ENCODE data around the gene EPHA3. TPM values are rescaled to one million over a fixed set of nuclear protein-coding genes. Genes with fewer than 3 reads are reported as not detected.

The EPHA3 gene
- total and polyA plus RNA-seq, 2 donors (not counting 3 experiments of a cell fraction or from before 2014, with no cell fraction given) = not detected

DNA sequence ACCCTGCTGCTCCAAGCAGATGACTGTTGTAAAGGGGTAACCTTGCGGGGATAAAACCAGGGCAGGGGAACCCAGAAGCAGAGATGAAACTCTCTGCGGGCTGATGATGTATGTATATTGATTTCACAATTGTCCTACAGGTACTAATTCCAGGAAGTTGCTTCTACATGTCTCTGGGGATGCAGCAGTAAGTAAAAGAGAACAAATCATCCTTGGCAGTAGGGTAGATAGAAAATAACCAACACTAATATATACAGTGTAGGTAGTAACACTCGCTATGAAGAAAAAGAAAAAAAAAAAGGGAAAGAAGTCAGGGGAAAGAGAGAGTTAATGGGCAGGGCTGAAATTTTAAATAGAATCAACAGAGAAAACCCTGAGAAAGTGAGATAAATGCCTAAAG is 50.2 kb downstream of the EPHA3 start:
- H3K4me1 ChIP-seq (ENCODE audit: control insufficient read depth, extremely low read depth, insufficient read depth, low read length) = no peaks in the 10 kb centered on the region
- H3K9me1 ChIP-seq (replicated peaks; ENCODE audit: control insufficient read depth, extremely low read depth, insufficient read depth, low read length) = no peaks in the 10 kb centered on the region
- no peak overlapping the region for H3K27ac ChIP-seq (ENCODE audit: insufficient read depth, low read depth, low read length)
- intact Hi-C loops (cut with micrococcal nuclease) (no loop called here), dilution Hi-C loops (cut with MboI; ENCODE audit: extremely low pct_ligation_motif_present, low sequenced_read_pairs) (no loop called here)
- H3K4me3 ChIP-seq (replicated peaks in 1 of 3; ENCODE audit: insufficient read depth in 1 of 3, low read depth in 1 of 3, low read length in 3 of 3) = no peak overlapping the region
- ChIA-PET CTCF (no interaction called here), POLR2A (no interaction called here)
- H4K20me1 ChIP-seq (replicated peaks; ENCODE audit: control insufficient read depth, extremely low read depth, insufficient read depth, low read length) = no peaks in the 10 kb centered on the region
- no peaks in the 10 kb centered on the region for H3K27me3 ChIP-seq (ENCODE audit: control insufficient read depth in 2 of 2, insufficient read depth in 2 of 2, low read length in 2 of 2)
- no peak overlapping the region for H3K9ac ChIP-seq (replicated peaks; ENCODE audit: extremely low read depth, insufficient read depth, low read length)
- H3K79me2 ChIP-seq (ENCODE audit: control insufficient read depth, insufficient read depth, low read length) = no peaks in the 10 kb centered on the region
- H3K36me3 ChIP-seq (ENCODE audit: control insufficient read depth in 2 of 2, extremely low read depth in 1 of 2, insufficient read depth in 2 of 2, low read length in 2 of 2) = no peaks in the 10 kb centered on the region
- no TSS peak for BruUV-seq (replicated peaks)
- FAIRE-seq (no peak), DNase-seq (ENCODE audit: low read depth, low spot score) (no peak)
- peaks cover 2% of the 10 kb centered on the region for H3K9me3 ChIP-seq (replicated peaks; ENCODE audit: control insufficient read depth, insufficient read depth, low read length)
- no peak overlapping the region for H3K4me2 ChIP-seq (ENCODE audit: insufficient read depth, low read length)
- H2AFZ ChIP-seq (ENCODE audit: low read depth, low read length) = no peak overlapping the region
- TF ChIP-seq MYC (IDR thresholded peaks at IDR 0.05; ENCODE audit: low read depth, low read length) (no peak), MAX (IDR thresholded peaks at IDR 0.05; ENCODE audit: insufficient read depth, insufficient read length) (no peak), POLR2AphosphoS5 (IDR thresholded peaks at IDR 0.05; ENCODE audit: insufficient read depth, low read depth, low read length) (no peak), EZH2 (IDR thresholded peaks at IDR 0.05; ENCODE audit: borderline replicate concordance, low read depth, low read length, severe bottlenecking) (no peak), FOS (IDR thresholded peaks at IDR 0.05; ENCODE audit: borderline replicate concordance, insufficient read depth, low read length) (no peak), CTCF (IDR thresholded peaks at IDR 0.05; ENCODE audit: extremely low read depth in 1 of 2, insufficient read depth in 1 of 2, low read depth in 1 of 2, low read length in 2 of 2) (no peak), GATA2 (IDR thresholded peaks at IDR 0.05; ENCODE audit: insufficient read depth, insufficient read length, low read depth, low read length) (no peak), JUN (IDR thresholded peaks at IDR 0.05; ENCODE audit: borderline replicate concordance, insufficient read depth, insufficient read length, low read depth) (no peak), POLR2A (IDR thresholded peaks at IDR 0.05; ENCODE audit: low read depth, low read length) (no peak)
